Esophagus muscularis mucosa (tissue), 4 donors: ENCODE data around the gene MTUS2. TPM values are rescaled to one million over a fixed set of nuclear protein-coding genes. Genes with fewer than 3 reads are reported as not detected.

ENCODE experiments used
- DNase-seq: peaks from one replicate; pipeline ENCODE4 v3.0.0-alpha.2; 2017; ENCODE audit errors: extremely low spot score
- H3K27ac ChIP-seq, 4 donors: fragments of 200-600 bp; sonication (generic); replicated peaks in 1 of 4; 1 replicate in 3 of 4; 2 replicates in 1 of 4; pipeline ENCODE4 v1.5.1; 2016 to 2019; ENCODE audit warnings: mild to moderate bottlenecking in 1 of 4
- H3K27me3 ChIP-seq, 4 donors: fragments of 200-600 bp; sonication (generic); one replicate each; pipeline versions ENCODE4 v1.5.1 to v1.6.0; 2016 to 2019
- H3K36me3 ChIP-seq, 4 donors: fragments of 200-600 bp; sonication (generic); one replicate each; pipeline ENCODE4 v1.5.1; 2016 to 2019
- H3K4me1 ChIP-seq, 4 donors: fragments of 200-600 bp; sonication (generic); one replicate each; pipeline ENCODE4 v1.5.1; 2016 to 2019
- H3K4me3 ChIP-seq, 4 donors: fragments of 200-600 bp; sonication (generic); 1 replicate in 2 of 4; 2 replicates in 2 of 4; pipeline ENCODE4 v1.5.1; 2016 to 2019; ENCODE audit warnings: mild to moderate bottlenecking in 4 of 4, moderate library complexity in 1 of 4
- H3K9me3 ChIP-seq, 4 donors: fragments of 200-600 bp; sonication (generic); 1 replicate in 3 of 4; 2 replicates in 1 of 4; pipeline ENCODE4 v1.5.1; 2016 to 2019
- CTCF ChIP-seq, 3 experiments: fragments of 200-600 bp in 2 of 3; fragments of 450-650 bp in 1 of 3; sonication (generic) in 2 of 3; IDR thresholded peaks; one replicate each; pipeline ENCODE4 v1.5.1; 2017 to 2019; ENCODE audit warnings: antibody characterized with exemption in 3 of 3, mild to moderate bottlenecking in 2 of 3, moderate library complexity in 1 of 3
- EP300 ChIP-seq: sonication (generic); formaldehyde crosslinking; IDR thresholded peaks from one replicate; pipeline ENCODE4 v1.6.1; 2017; ENCODE audit warnings: antibody characterized with exemption
- POLR2A ChIP-seq: fragments of 450-650 bp; IDR thresholded peaks from one replicate; pipeline ENCODE4 v1.6.1; 2017; ENCODE audit warnings: antibody characterized with exemption, moderate library complexity, mild to moderate bottlenecking, low read depth
- POLR2AphosphoS5 ChIP-seq, 2 donors: sonication (generic); formaldehyde crosslinking; IDR thresholded peaks; one replicate each; pipeline ENCODE4 v1.6.1; 2017; ENCODE audit warnings: antibody characterized with exemption in 2 of 2
- WGBS: methylation state at CpG from one replicate; pipeline ENCODE4 v1.1.5; 2018; 5-methylcytosine and 5-hydroxymethylcytosine counted together
- intact Hi-C: fragments of 100-400 bp; cut with DNase I; formaldehyde crosslinking; loops from one replicate; pipeline ENCODE4 v1.15.1; 2023
- total RNA-seq, 4 donors: library from RNA; depleted of rRNA; stranded (reverse); fragments of >200 nt; gene quantifications; one replicate each; pipeline versions ENCODE4 v1.1.0 to v1.2.1, GENCODE V29; 2016

Gene MTUS2
- total RNA-seq, 4 donors from 2014 or later: 7.1 to 46.2 (median 12.8) TPM

GRCh38 chr13:29180055-29180454 is 359.9 kb downstream of the MTUS2 start:
- Histone ChIP-seq H3K27ac (no peak overlapping the region), H3K4me1 (no peaks in the 10 kb centered on the region), H3K4me3 (no peak overlapping the region), H3K27me3 (no peaks in the 10 kb centered on the region), H3K9me3 (peaks cover 0 to 7% (median 6%) of the 10 kb centered on the region in 4 donors), H3K36me3 (no peaks in the 10 kb centered on the region)
- 49% methylated on average over 1 of the region's 1 CpG for WGBS
- no peak for DNase-seq
- no peak for TF ChIP-seq CTCF (IDR thresholded peaks at IDR 0.05)
- TF ChIP-seq POLR2A: no peak
- no peak for TF ChIP-seq POLR2AphosphoS5 (IDR thresholded peaks at IDR 0.05)
- no peak for TF ChIP-seq EP300
- intact Hi-C loops: no loop called here

- Histone ChIP-seq H3K4me1 (no peaks in the 10 kb centered on the region), H3K4me3 (no peak overlapping the region), H3K27ac (no peak overlapping the region), H3K36me3 (no peaks in the 10 kb centered on the region), H3K27me3 (no peaks in the 10 kb centered on the region), H3K9me3 (peaks cover 0 to 19% (median 12%) of the 10 kb centered on the region in 4 donors)
- intact Hi-C loops: no loop called here
- WGBS: 98% methylated on average over 2 of the region's 2 CpGs
- DNase-seq: no peak
- TF ChIP-seq CTCF (IDR thresholded peaks at IDR 0.05) (no peak), EP300 (no peak), POLR2AphosphoS5 (IDR thresholded peaks at IDR 0.05) (no peak), POLR2A (no peak)
Observed at GRCh38 chr13:29182216-29182615, 362.1 kb downstream of the MTUS2 start.

GRCh38 chr13:29185926-29186325 is 365.8 kb downstream of the MTUS2 start:
- Histone ChIP-seq H3K4me3 (no peak overlapping the region), H3K27ac (no peak overlapping the region), H3K9me3 (peaks cover 0 to 20% (median 14%) of the 10 kb centered on the region in 4 donors), H3K4me1 (no peaks in the 10 kb centered on the region), H3K27me3 (no peaks in the 10 kb centered on the region), H3K36me3 (no peaks in the 10 kb centered on the region)
- 94% methylated on average over 2 of the region's 2 CpGs for WGBS
- intact Hi-C loops: no loop called here
- DNase-seq: no peak
- TF ChIP-seq POLR2A (no peak), POLR2AphosphoS5 (IDR thresholded peaks at IDR 0.05) (no peak), CTCF (IDR thresholded peaks at IDR 0.05) (no peak), EP300 (no peak)

- peaks cover 0 to 20% (median 14%) of the 10 kb centered on the region in 4 donors for H3K9me3 ChIP-seq
- no peak for DNase-seq
- H3K4me3 ChIP-seq: no peak overlapping the region
- no peaks in the 10 kb centered on the region for H3K27me3 ChIP-seq
- H3K4me1 ChIP-seq: peaks cover 0 to 5% (median 0%) of the 10 kb centered on the region in 4 donors
- no peak overlapping the region for H3K27ac ChIP-seq
- intact Hi-C loops: no loop called here
- TF ChIP-seq CTCF (IDR thresholded peaks at IDR 0.05): no peak
- TF ChIP-seq POLR2A: no peak
- TF ChIP-seq EP300: no peak
- TF ChIP-seq POLR2AphosphoS5 (IDR thresholded peaks at IDR 0.05): no peak
- no peaks in the 10 kb centered on the region for H3K36me3 ChIP-seq
- 61% methylated on average over 1 of the region's 1 CpG for WGBS
Observed at GRCh38 chr13:29187584-29187983, 367.4 kb downstream of the MTUS2 start.

- Histone ChIP-seq H3K9me3 (peaks cover 0 to 11% (median 5%) of the 10 kb centered on the region in 4 donors), H3K4me3 (no peak overlapping the region), H3K27me3 (no peaks in the 10 kb centered on the region), H3K27ac (no peak overlapping the region), H3K4me1 (peaks cover 0 to 5% (median 0%) of the 10 kb centered on the region in 4 donors), H3K36me3 (no peaks in the 10 kb centered on the region)
- no peak for DNase-seq
- intact Hi-C loops: no loop called here
- no peak for TF ChIP-seq POLR2A
- no peak for TF ChIP-seq EP300
- no peak for TF ChIP-seq CTCF (IDR thresholded peaks at IDR 0.05)
- no peak for TF ChIP-seq POLR2AphosphoS5 (IDR thresholded peaks at IDR 0.05)
- 96% methylated on average over 2 of the region's 3 CpGs for WGBS
Observed at GRCh38 chr13:29190298-29190697, 370.2 kb downstream of the MTUS2 start.
